HG02852 (cell line): ENCODE measurements around the gene CYP19A1.

Source experiments
- ATAC-seq: cut with Tn5 transposase; IDR thresholded peaks from one replicate; pipeline ENCODE4 v1.9.1; 2021; ENCODE audit warnings: mild to moderate bottlenecking, moderate library complexity; ENCODE audit not compliant: unreplicated experiment

The CYP19A1 gene

GRCh38 chr15:51328926-51329325 is 9.5 kb downstream of the CYP19A1 start:
- no peak for ATAC-seq

- ATAC-seq, result no peak
Measured at GRCh38 chr15:51327081-51327480, 11.3 kb downstream of the CYP19A1 start.

- no peak for ATAC-seq
Measured at GRCh38 chr15:51325167-51325566, 13.2 kb downstream of the CYP19A1 start.

GRCh38 chr15:51323749-51324148 is 14.6 kb downstream of the CYP19A1 start:
- no peak for ATAC-seq

- no peak for ATAC-seq
Measured at GRCh38 chr15:51322621-51323296, 15.6 kb downstream of the CYP19A1 start.

- no peak for ATAC-seq
Measured at GRCh38 chr15:51321316-51321715, 17.1 kb downstream of the CYP19A1 start.

GRCh38 chr15:51320843-51321242 is 17.6 kb downstream of the CYP19A1 start:
- ATAC-seq, result no peak

- no peak for ATAC-seq
Measured at GRCh38 chr15:51319539-51319938, 18.9 kb downstream of the CYP19A1 start.

- ATAC-seq, result no peak
Measured at GRCh38 chr15:51318382-51319150, 19.8 kb downstream of the CYP19A1 start.

GRCh38 chr15:51316636-51317035 is 21.8 kb downstream of the CYP19A1 start:
- ATAC-seq, result no peak

GRCh38 chr15:51315726-51316125 is 22.7 kb downstream of the CYP19A1 start:
- ATAC-seq, result no peak

GRCh38 chr15:51314391-51315337 is 23.7 kb downstream of the CYP19A1 start:
- ATAC-seq, result no peak

- ATAC-seq, result no peak
Measured at GRCh38 chr15:51313644-51314280, 24.6 kb downstream of the CYP19A1 start.

GRCh38 chr15:51313074-51313393 is 25.4 kb downstream of the CYP19A1 start:
- no peak for ATAC-seq

GRCh38 chr15:51312166-51313073 is 26.0 kb downstream of the CYP19A1 start:
- no peak for ATAC-seq

- ATAC-seq, result no peak
Measured at GRCh38 chr15:51311510-51311909, 26.9 kb downstream of the CYP19A1 start.

- no peak for ATAC-seq
Measured at GRCh38 chr15:51310064-51310463, 28.3 kb downstream of the CYP19A1 start.

GRCh38 chr15:51307811-51308210 is 30.6 kb downstream of the CYP19A1 start:
- no peak for ATAC-seq

GRCh38 chr15:51307325-51307724 is 31.1 kb downstream of the CYP19A1 start:
- ATAC-seq, result no peak

- ATAC-seq, result no peak
Measured at GRCh38 chr15:51303462-51303980, 34.9 kb downstream of the CYP19A1 start.
